ENCODE measurements around the gene ACACA.

ACACA gene

DNA sequence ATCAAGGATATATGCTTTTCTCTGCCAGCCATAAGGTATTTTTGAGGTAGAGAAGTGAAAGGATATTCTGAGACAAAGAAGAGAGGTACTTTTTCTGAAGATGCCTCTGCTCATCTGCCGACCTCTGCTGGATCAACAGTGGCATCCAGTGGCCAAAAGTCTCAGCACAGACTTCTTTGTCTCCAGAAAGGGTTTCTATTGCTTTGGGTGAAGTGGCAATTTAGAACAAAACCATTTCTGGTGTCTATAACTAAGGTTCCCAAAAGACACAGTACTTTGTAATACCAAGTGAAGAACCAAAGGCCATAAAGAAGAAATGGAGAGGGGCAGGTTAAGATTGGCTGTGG, 186.1 kb downstream of the ACACA start:
- Histone ChIP-seq H3K27me3 (ENCODE audit: control insufficient read depth in 5 of 5, insufficient read depth in 4 of 5, low read length in 5 of 5) (no peaks in the 10 kb centered on the region), H3K4me3 (ENCODE audit: low read depth in 1 of 5, low read length in 5 of 5) (no peak overlapping the region), H3K27ac (ENCODE audit: low read depth, low read length) (no peak overlapping the region)

DNA sequence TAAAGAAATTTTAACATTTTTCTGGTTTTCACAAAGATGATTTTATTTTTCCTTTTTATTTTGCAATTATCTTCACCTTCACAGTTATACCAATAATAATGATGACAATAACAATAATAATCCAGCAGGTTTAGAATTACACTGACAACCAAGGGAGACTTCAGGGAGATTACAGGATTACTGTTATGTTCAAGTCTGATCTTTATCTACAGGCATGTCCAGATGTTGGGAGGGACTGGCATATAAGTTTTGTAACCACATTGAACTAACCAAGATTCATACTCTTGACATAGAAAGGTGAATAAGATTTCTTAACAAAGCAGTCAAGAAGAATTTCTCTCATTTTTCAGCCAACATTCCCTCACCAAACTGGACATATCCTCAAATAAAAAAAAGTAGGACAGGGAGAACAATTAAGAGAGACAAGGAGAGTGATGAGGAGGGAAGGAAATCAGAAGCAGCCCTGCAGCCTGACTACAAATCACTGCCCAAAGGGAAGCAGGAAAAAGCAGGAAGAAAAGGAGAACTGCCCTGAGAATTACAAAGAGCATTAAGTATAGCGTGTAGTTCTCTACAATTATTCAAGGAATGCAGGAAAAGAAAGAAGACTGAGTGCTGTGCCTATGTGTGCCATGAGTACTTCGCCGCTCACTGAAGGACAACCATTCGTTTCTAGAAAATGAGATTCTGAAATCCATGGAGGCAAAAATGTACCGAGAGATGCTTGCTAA, 186.6 kb downstream of the ACACA start:
- H3K27ac ChIP-seq (ENCODE audit: low read depth, low read length), result no peak overlapping the region

More for the DNA sequence above, 186.1 kb downstream of the ACACA start:
- H3K9ac ChIP-seq (ENCODE audit: low read length in 5 of 5), result peak overlapping the region in 1 of 5 donors; percentile 11
- peaks cover 25 to 51% (median 43%) of the 10 kb centered on the region in 5 donors for H3K36me3 ChIP-seq (ENCODE audit: control insufficient read depth in 5 of 5, insufficient read depth in 5 of 5, low read length in 5 of 5)
- H3K4me1 ChIP-seq (ENCODE audit: control insufficient read depth in 5 of 5, insufficient read depth in 5 of 5, low read length in 5 of 5), result no peaks in the 10 kb centered on the region
- no peaks in the 10 kb centered on the region for H3K9me3 ChIP-seq (ENCODE audit: control insufficient read depth in 5 of 5, low read length in 5 of 5)

DNA sequence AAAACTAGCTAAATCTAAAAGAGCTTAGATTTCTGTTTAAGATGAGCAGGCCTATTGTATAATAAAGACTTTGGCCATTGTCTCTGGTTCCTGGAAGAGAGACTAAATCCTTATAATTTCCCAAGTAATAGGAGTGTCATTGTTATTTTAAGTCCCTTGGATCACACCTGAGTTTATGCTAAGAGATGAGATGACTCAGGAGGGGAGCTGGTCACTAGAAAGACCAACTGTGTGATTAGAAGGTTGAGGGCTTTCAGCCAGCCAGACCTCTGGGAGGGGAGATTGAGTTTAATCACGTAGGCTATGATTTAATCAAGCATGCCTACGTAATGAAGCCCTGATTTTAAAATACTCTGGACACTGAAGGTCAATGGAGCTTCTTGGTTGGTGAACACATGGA, 187.8 kb downstream of the ACACA start:
- Histone ChIP-seq H3K27me3 (ENCODE audit: control insufficient read depth in 5 of 5, insufficient read depth in 4 of 5, low read length in 5 of 5) (no peaks in the 10 kb centered on the region), H3K9me3 (ENCODE audit: control insufficient read depth in 5 of 5, low read length in 5 of 5) (no peaks in the 10 kb centered on the region), H3K36me3 (ENCODE audit: control insufficient read depth in 5 of 5, insufficient read depth in 5 of 5, low read length in 5 of 5) (peaks cover 20 to 55% (median 40%) of the 10 kb centered on the region in 5 donors), H3K4me3 (ENCODE audit: low read depth in 1 of 5, low read length in 5 of 5) (no peak overlapping the region), H3K4me1 (ENCODE audit: control insufficient read depth in 5 of 5, insufficient read depth in 5 of 5, low read length in 5 of 5) (no peaks in the 10 kb centered on the region), H3K9ac (ENCODE audit: low read length in 5 of 5) (no peak overlapping the region), H3K27ac (ENCODE audit: low read depth, low read length) (no peak overlapping the region)

More for the DNA sequence above, 186.6 kb downstream of the ACACA start:
- H3K4me3 ChIP-seq (ENCODE audit: low read depth in 1 of 5, low read length in 5 of 5), result no peak overlapping the region
- no peaks in the 10 kb centered on the region for H3K9me3 ChIP-seq (ENCODE audit: control insufficient read depth in 5 of 5, low read length in 5 of 5)
- peaks cover 20 to 49% (median 38%) of the 10 kb centered on the region in 5 donors for H3K36me3 ChIP-seq (ENCODE audit: control insufficient read depth in 5 of 5, insufficient read depth in 5 of 5, low read length in 5 of 5)
- H3K4me1 ChIP-seq (ENCODE audit: control insufficient read depth in 5 of 5, insufficient read depth in 5 of 5, low read length in 5 of 5), result no peaks in the 10 kb centered on the region
- H3K9ac ChIP-seq (ENCODE audit: low read length in 5 of 5), result peak overlapping the region in 1 of 5 donors; percentile 11
- H3K27me3 ChIP-seq (ENCODE audit: control insufficient read depth in 5 of 5, insufficient read depth in 4 of 5, low read length in 5 of 5), result no peaks in the 10 kb centered on the region

DNA sequence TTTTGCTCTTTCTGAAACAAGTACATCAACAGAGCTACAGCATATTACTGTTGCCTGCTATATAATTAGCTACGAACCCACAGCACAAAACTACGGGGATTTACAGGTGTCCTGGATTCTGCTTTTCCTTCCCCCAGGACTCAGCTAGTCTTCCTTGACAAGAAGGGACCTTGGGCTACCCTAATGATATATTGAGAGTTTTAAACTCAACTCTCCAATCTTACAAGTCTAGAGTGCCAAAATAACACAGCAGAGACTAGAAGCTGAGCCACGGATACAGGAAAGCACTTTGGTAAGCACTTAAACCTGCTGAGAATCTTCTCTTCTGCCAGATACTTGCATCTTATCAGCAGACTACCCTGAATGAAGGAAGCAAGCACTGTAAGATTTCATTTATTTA, 192.2 kb downstream of the ACACA start:
- Histone ChIP-seq H3K27ac (ENCODE audit: low read depth, low read length) (no peak overlapping the region), H3K4me1 (ENCODE audit: control insufficient read depth in 5 of 5, insufficient read depth in 5 of 5, low read length in 5 of 5) (no peaks in the 10 kb centered on the region)

DNA sequence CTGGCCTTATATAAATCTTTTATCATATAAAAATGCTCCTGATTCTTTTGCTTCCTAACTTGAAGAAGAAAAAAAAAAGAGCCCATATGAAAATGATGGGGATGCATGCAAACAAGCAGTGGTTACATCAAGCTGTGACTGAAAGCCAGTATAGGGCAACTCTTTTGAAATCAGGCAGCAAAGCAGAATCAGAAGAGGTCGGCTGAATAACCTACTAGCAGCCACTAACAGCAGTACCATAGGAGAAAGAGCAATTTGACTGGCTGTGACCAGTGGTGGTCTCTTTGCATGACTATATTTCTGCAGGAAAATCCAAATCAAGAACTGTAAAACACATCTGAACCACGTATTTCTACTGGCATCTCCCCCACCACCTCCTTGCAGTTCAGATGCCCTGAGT, 192.7 kb downstream of the ACACA start:
- Histone ChIP-seq H3K9me3 (ENCODE audit: control insufficient read depth in 5 of 5, low read length in 5 of 5) (no peaks in the 10 kb centered on the region), H3K27ac (ENCODE audit: low read depth, low read length) (no peak overlapping the region), H3K4me3 (ENCODE audit: low read depth in 1 of 5, low read length in 5 of 5) (no peak overlapping the region), H3K36me3 (ENCODE audit: control insufficient read depth in 5 of 5, insufficient read depth in 5 of 5, low read length in 5 of 5) (peaks cover 6 to 31% (median 17%) of the 10 kb centered on the region in 5 donors), H3K27me3 (ENCODE audit: control insufficient read depth in 5 of 5, insufficient read depth in 4 of 5, low read length in 5 of 5) (no peaks in the 10 kb centered on the region), H3K4me1 (ENCODE audit: control insufficient read depth in 5 of 5, insufficient read depth in 5 of 5, low read length in 5 of 5) (no peaks in the 10 kb centered on the region), H3K9ac (ENCODE audit: low read length in 5 of 5) (no peak overlapping the region)

More for the DNA sequence above, 192.2 kb downstream of the ACACA start:
- no peaks in the 10 kb centered on the region for H3K9me3 ChIP-seq (ENCODE audit: control insufficient read depth in 5 of 5, low read length in 5 of 5)
- no peak overlapping the region for H3K9ac ChIP-seq (ENCODE audit: low read length in 5 of 5)
- H3K27me3 ChIP-seq (ENCODE audit: control insufficient read depth in 5 of 5, insufficient read depth in 4 of 5, low read length in 5 of 5), result no peaks in the 10 kb centered on the region
- no peak overlapping the region for H3K4me3 ChIP-seq (ENCODE audit: low read depth in 1 of 5, low read length in 5 of 5)
- H3K36me3 ChIP-seq (ENCODE audit: control insufficient read depth in 5 of 5, insufficient read depth in 5 of 5, low read length in 5 of 5), result peaks cover 11 to 35% (median 20%) of the 10 kb centered on the region in 5 donors

DNA sequence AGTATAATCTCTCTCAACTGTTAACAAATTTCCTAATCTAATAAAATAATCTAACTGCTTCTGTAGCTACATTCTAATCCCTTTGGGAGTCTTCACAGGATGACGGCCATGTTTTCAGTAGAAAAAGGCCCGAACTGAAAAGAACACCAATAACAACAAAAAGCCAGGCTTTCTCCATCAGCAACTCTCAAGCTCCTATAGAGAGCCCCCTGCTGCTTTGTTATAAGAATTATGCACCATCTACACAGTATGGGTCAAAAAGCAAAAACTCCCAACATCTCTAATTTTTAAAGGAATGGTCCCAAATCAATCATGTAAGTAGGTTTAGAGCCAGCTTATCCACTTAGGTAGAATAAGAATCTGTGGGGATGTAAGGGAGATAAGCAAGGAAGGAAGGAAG, 194.5 kb downstream of the ACACA start:
- H3K27me3 ChIP-seq (ENCODE audit: control insufficient read depth in 5 of 5, insufficient read depth in 4 of 5, low read length in 5 of 5), result no peaks in the 10 kb centered on the region
- H3K9ac ChIP-seq (ENCODE audit: low read length in 5 of 5), result no peak overlapping the region
- no peak overlapping the region for H3K4me3 ChIP-seq (ENCODE audit: low read depth in 1 of 5, low read length in 5 of 5)
- no peaks in the 10 kb centered on the region for H3K9me3 ChIP-seq (ENCODE audit: control insufficient read depth in 5 of 5, low read length in 5 of 5)
- H3K4me1 ChIP-seq (ENCODE audit: control insufficient read depth in 5 of 5, insufficient read depth in 5 of 5, low read length in 5 of 5), result no peaks in the 10 kb centered on the region
- H3K27ac ChIP-seq (ENCODE audit: low read depth, low read length), result no peak overlapping the region
- H3K36me3 ChIP-seq (ENCODE audit: control insufficient read depth in 5 of 5, insufficient read depth in 5 of 5, low read length in 5 of 5), result peaks cover 14 to 36% (median 22%) of the 10 kb centered on the region in 5 donors

DNA sequence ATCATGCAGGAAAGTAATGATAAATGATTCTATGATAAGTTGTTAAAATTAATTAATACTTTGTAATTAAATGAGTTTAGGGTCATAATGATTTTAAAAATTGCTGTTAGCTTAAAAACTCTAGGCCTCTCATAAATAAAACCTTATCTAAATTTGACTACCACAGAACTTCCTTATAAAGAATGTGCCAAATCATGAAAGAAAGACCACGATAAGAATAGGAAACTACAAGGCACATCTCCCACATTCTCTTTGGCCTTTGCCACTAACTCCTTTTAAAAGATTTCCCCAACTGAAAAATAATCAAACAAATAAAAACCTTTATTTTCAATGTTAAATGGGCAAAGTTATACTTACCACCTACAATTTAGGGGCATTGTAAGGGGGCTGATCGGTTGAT, 195.5 kb downstream of the ACACA start:
- no peaks in the 10 kb centered on the region for H3K4me1 ChIP-seq (ENCODE audit: control insufficient read depth in 5 of 5, insufficient read depth in 5 of 5, low read length in 5 of 5)
- peaks cover 15 to 38% (median 29%) of the 10 kb centered on the region in 5 donors for H3K36me3 ChIP-seq (ENCODE audit: control insufficient read depth in 5 of 5, insufficient read depth in 5 of 5, low read length in 5 of 5)
- no peaks in the 10 kb centered on the region for H3K9me3 ChIP-seq (ENCODE audit: control insufficient read depth in 5 of 5, low read length in 5 of 5)

DNA sequence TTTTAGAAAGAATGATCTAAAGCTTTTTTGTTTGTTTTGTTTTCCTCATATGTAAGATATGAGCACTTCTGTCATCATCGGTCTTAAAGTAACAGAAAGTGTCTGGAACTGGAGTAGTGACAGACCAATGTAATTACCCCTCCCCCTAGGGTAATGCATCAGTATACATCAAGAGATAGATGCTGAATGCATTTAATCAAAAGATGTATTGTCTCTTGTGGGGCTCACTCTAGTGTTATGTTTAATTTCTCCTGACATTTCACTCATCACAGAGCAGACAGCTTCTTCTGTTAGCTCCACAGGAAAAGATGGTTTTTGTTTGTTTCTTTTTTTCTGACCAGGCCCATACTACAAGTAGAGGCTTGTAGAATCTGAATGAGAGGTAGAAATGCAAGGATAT, 199.5 kb downstream of the ACACA start:
- Histone ChIP-seq H3K36me3 (ENCODE audit: control insufficient read depth in 5 of 5, insufficient read depth in 5 of 5, low read length in 5 of 5) (peaks cover 27 to 52% (median 42%) of the 10 kb centered on the region in 5 donors), H3K27ac (ENCODE audit: low read depth, low read length) (no peak overlapping the region), H3K4me1 (ENCODE audit: control insufficient read depth in 5 of 5, insufficient read depth in 5 of 5, low read length in 5 of 5) (no peaks in the 10 kb centered on the region), H3K9me3 (ENCODE audit: control insufficient read depth in 5 of 5, low read length in 5 of 5) (no peaks in the 10 kb centered on the region), H3K9ac (ENCODE audit: low read length in 5 of 5) (no peak overlapping the region), H3K27me3 (ENCODE audit: control insufficient read depth in 5 of 5, insufficient read depth in 4 of 5, low read length in 5 of 5) (no peaks in the 10 kb centered on the region), H3K4me3 (ENCODE audit: low read depth in 1 of 5, low read length in 5 of 5) (no peak overlapping the region)

More for the DNA sequence above, 195.5 kb downstream of the ACACA start:
- Histone ChIP-seq H3K9ac (ENCODE audit: low read length in 5 of 5) (no peak overlapping the region), H3K27ac (ENCODE audit: low read depth, low read length) (no peak overlapping the region), H3K4me3 (ENCODE audit: low read depth in 1 of 5, low read length in 5 of 5) (no peak overlapping the region), H3K27me3 (ENCODE audit: control insufficient read depth in 5 of 5, insufficient read depth in 4 of 5, low read length in 5 of 5) (no peaks in the 10 kb centered on the region)

DNA sequence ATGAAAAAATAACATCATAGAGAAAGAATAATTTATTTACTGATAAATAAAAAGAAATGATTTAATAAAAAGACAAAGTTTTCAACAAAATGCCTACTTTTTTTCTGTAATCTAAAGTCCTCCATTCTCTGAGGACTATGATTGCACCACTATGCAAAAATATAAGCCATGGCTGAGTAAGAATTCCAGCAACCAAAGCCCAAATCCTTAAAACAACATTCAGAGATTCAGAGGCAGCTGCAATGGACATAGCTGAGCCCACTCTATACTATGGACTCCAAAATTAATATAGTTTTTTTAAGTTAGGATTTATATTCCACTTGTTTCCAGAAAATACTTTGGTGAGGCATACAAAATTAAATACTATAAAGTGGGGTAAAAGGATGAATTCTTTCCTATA, 200.3 kb downstream of the ACACA start:
- Histone ChIP-seq H3K4me3 (ENCODE audit: low read depth in 1 of 5, low read length in 5 of 5) (no peak overlapping the region), H3K9me3 (ENCODE audit: control insufficient read depth in 5 of 5, low read length in 5 of 5) (no peaks in the 10 kb centered on the region), H3K27ac (ENCODE audit: low read depth, low read length) (no peak overlapping the region), H3K36me3 (ENCODE audit: control insufficient read depth in 5 of 5, insufficient read depth in 5 of 5, low read length in 5 of 5) (peaks cover 27 to 54% (median 40%) of the 10 kb centered on the region in 5 donors), H3K4me1 (ENCODE audit: control insufficient read depth in 5 of 5, insufficient read depth in 5 of 5, low read length in 5 of 5) (no peaks in the 10 kb centered on the region), H3K27me3 (ENCODE audit: control insufficient read depth in 5 of 5, insufficient read depth in 4 of 5, low read length in 5 of 5) (no peaks in the 10 kb centered on the region), H3K9ac (ENCODE audit: low read length in 5 of 5) (no peak overlapping the region)

DNA sequence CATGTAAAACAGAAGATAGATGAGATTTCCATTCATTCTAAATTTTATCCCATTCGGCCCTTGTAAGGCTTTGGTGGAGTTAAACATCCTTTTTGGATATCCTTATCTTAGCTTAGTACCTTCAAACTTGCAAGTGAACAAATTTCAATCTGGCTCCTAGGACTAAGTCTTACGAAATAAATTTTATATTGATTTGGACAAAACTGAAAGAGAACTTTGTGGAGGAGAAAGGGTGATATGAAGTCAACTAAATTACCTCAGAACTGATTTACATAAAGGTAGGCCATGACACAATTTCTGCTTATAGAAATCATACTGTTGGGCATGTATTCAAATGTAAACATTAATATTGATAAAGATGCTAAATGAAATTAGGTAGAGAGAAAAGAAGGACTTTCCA, 206.1 kb downstream of the ACACA start:
- peaks cover 19 to 42% (median 37%) of the 10 kb centered on the region in 5 donors for H3K36me3 ChIP-seq (ENCODE audit: control insufficient read depth in 5 of 5, insufficient read depth in 5 of 5, low read length in 5 of 5)
- no peaks in the 10 kb centered on the region for H3K4me1 ChIP-seq (ENCODE audit: control insufficient read depth in 5 of 5, insufficient read depth in 5 of 5, low read length in 5 of 5)
- H3K4me3 ChIP-seq (ENCODE audit: low read depth in 1 of 5, low read length in 5 of 5), result no peak overlapping the region
- H3K9me3 ChIP-seq (ENCODE audit: control insufficient read depth in 5 of 5, low read length in 5 of 5), result no peaks in the 10 kb centered on the region
- no peak overlapping the region for H3K27ac ChIP-seq (ENCODE audit: low read depth, low read length)
- H3K9ac ChIP-seq (ENCODE audit: low read length in 5 of 5), result no peak overlapping the region
- H3K27me3 ChIP-seq (ENCODE audit: control insufficient read depth in 5 of 5, insufficient read depth in 4 of 5, low read length in 5 of 5), result no peaks in the 10 kb centered on the region
